HEK293 (cell line): ENCODE results near the gene PODXL2.

Source experiments
- CTCF ChIA-PET: fragments of 350-600 bp; formaldehyde crosslinking; extraction: SDS; loops from one replicate; lab custom pipeline; 2021; ENCODE audit warnings: antibody characterized with exemption; lab: Yijun Ruan, JAX
- POLR2A ChIA-PET: fragments of 300-600 bp; formaldehyde crosslinking; extraction: SDS; loops from one replicate; lab custom pipeline; 2020; ENCODE audit warnings: antibody characterized with exemption, inconsistent platforms; lab: Yijun Ruan, JAX
- H3K27ac ChIP-seq: fragments of 200-500 bp; sonication (Bioruptor generic); 2 replicates; pipeline ENCODE4 v1.5.1; 2014; ENCODE audit warnings: low read depth, low read length, control low read depth, inconsistent platforms; ENCODE audit errors: extremely low read depth
- H3K36me3 ChIP-seq, 2 experiments: fragments of 200-500 bp in 1 of 2; sonication (Bioruptor generic) in 1 of 2; 1 replicate in 1 of 2; 2 replicates in 1 of 2; pipeline ENCODE4 v1.5.1; 2014 to 2017; ENCODE audit warnings: inconsistent platforms in 2 of 2, low read length in 2 of 2; ENCODE audit not compliant: control insufficient read depth in 2 of 2, insufficient read depth in 1 of 2
- H3K4me1 ChIP-seq: fragments of 200-500 bp; sonication (Bioruptor generic); 2 replicates; pipeline ENCODE4 v1.5.1; 2014; ENCODE audit warnings: mild to moderate bottlenecking, low read length, inconsistent platforms; ENCODE audit not compliant: control insufficient read depth, insufficient read depth
- H3K4me3 ChIP-seq: 2 replicates; pipeline ENCODE4 v1.5.1; 2011; ENCODE audit warnings: low read depth, mild to moderate bottlenecking, control low read depth, low read length, moderate library complexity
- H3K9me3 ChIP-seq: fragments of 200-500 bp; sonication (Bioruptor generic); 2 replicates; pipeline ENCODE4 v1.5.1; 2014; ENCODE audit warnings: low read depth, low read length, inconsistent platforms; ENCODE audit not compliant: control insufficient read depth, insufficient read depth
- PRDM1 ChIP-seq: fragments of 450-650 bp; formaldehyde crosslinking; IDR thresholded peaks from 2 replicates; pipeline ENCODE4; 2016; ENCODE audit warnings: missing biosample characterization, missing genetic modification characterization
- SCRT2 ChIP-seq: fragments of 450-650 bp; formaldehyde crosslinking; IDR thresholded peaks from 2 replicates; pipeline ENCODE4 v1.5.1; 2016; ENCODE audit warnings: missing biosample characterization, missing genetic modification characterization
- ZFP3 ChIP-seq: fragments of 450-650 bp; formaldehyde crosslinking; IDR thresholded peaks from 2 replicates; pipeline ENCODE4 v1.5.1; 2016; ENCODE audit warnings: low read depth, missing biosample characterization, missing genetic modification characterization
- ZFP69B ChIP-seq: fragments of 450-650 bp; formaldehyde crosslinking; IDR thresholded peaks from 2 replicates; pipeline ENCODE4 v1.5.1; 2016; ENCODE audit warnings: missing biosample characterization, missing genetic modification characterization
- ZIC2 ChIP-seq: fragments of 450-650 bp; formaldehyde crosslinking; IDR thresholded peaks from 2 replicates; pipeline ENCODE4 v1.5.1; 2016; ENCODE audit warnings: missing biosample characterization, missing genetic modification characterization
- ZNF121 ChIP-seq: fragments of 450-650 bp; formaldehyde crosslinking; IDR thresholded peaks from 2 replicates; pipeline ENCODE4 v1.5.1; 2016; ENCODE audit warnings: missing biosample characterization, missing genetic modification characterization
- ZNF24 ChIP-seq: fragments of 450-650 bp; formaldehyde crosslinking; IDR thresholded peaks from 2 replicates; pipeline ENCODE4 v1.5.1; 2016; ENCODE audit warnings: missing biosample characterization, missing genetic modification characterization
- ZNF362 ChIP-seq: fragments of 450-650 bp; formaldehyde crosslinking; IDR thresholded peaks from 2 replicates; pipeline ENCODE4 v1.5.1; 2016; ENCODE audit warnings: missing biosample characterization, missing genetic modification characterization
- ZNF366 ChIP-seq: fragments of 450-650 bp; formaldehyde crosslinking; conservative IDR thresholded peaks from 2 replicates; pipeline ENCODE4 v1.5.1; 2016; ENCODE audit warnings: missing biosample characterization, missing genetic modification characterization
- ZNF580 ChIP-seq: fragments of 450-650 bp; formaldehyde crosslinking; IDR thresholded peaks from 2 replicates; pipeline ENCODE4 v1.5.1; 2016; ENCODE audit warnings: missing biosample characterization, missing genetic modification characterization
- ZNF76 ChIP-seq: fragments of 450-650 bp; formaldehyde crosslinking; IDR thresholded peaks from 2 replicates; pipeline ENCODE4; 2016; ENCODE audit warnings: low read depth, missing biosample characterization, missing genetic modification characterization, borderline replicate concordance
- TF ChIP-seq, protein P1 (sequence below): fragments of 450-650 bp; formaldehyde crosslinking; IDR thresholded peaks from 2 replicates; pipeline ENCODE4 v1.5.1; 2016; ENCODE audit warnings: missing biosample characterization, missing genetic modification characterization

Gene PODXL2

GRCh38 chr3:127686512-127686894 is 57.5 kb downstream of the PODXL2 start:
- Histone ChIP-seq H3K4me3 (no peak overlapping the region), H3K36me3 (no peaks in the 10 kb centered on the region), H3K9me3 (no peaks in the 10 kb centered on the region), H3K27ac (no peak overlapping the region), H3K4me1 (no peaks in the 10 kb centered on the region)
- TF ChIP-seq ZNF366 (tag by site-specific recombination) = peak; percentile 54
- TF ChIP-seq ZNF362 (tag by site-specific recombination) = no peak
- CTCF ChIA-PET = no interaction called here
- POLR2A ChIA-PET = no interaction called here

GRCh38 chr3:127687228-127687737 is 58.3 kb downstream of the PODXL2 start:
- no peaks in the 10 kb centered on the region for H3K9me3 ChIP-seq
- no peaks in the 10 kb centered on the region for H3K4me1 ChIP-seq
- peak; percentile 82 for TF ChIP-seq ZNF366 (tag by site-specific recombination)
- TF ChIP-seq ZFP3 (tag by site-specific recombination) = no peak
- TF ChIP-seq ZNF580 = 0 out of 2 replicates have a peak, but pooled peaks have one; percentile 10
- TF ChIP-seq PRDM1 (tag by site-specific recombination) = 0 out of 2 replicates have a peak, but pooled peaks have one; percentile 5
- 0 out of 2 replicates have a peak, but pooled peaks have one; percentile 63 for TF ChIP-seq ZNF24
- TF ChIP-seq, protein P1, sequence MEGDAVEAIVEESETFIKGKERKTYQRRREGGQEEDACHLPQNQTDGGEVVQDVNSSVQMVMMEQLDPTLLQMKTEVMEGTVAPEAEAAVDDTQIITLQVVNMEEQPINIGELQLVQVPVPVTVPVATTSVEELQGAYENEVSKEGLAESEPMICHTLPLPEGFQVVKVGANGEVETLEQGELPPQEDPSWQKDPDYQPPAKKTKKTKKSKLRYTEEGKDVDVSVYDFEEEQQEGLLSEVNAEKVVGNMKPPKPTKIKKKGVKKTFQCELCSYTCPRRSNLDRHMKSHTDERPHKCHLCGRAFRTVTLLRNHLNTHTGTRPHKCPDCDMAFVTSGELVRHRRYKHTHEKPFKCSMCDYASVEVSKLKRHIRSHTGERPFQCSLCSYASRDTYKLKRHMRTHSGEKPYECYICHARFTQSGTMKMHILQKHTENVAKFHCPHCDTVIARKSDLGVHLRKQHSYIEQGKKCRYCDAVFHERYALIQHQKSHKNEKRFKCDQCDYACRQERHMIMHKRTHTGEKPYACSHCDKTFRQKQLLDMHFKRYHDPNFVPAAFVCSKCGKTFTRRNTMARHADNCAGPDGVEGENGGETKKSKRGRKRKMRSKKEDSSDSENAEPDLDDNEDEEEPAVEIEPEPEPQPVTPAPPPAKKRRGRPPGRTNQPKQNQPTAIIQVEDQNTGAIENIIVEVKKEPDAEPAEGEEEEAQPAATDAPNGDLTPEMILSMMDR (tag by site-specific recombination) = no peak
- ChIA-PET POLR2A (no interaction called here), CTCF (no interaction called here)
- no peak overlapping the region for H3K4me3 ChIP-seq
- no peak overlapping the region for H3K27ac ChIP-seq
- no peaks in the 10 kb centered on the region for H3K36me3 ChIP-seq

DNA sequence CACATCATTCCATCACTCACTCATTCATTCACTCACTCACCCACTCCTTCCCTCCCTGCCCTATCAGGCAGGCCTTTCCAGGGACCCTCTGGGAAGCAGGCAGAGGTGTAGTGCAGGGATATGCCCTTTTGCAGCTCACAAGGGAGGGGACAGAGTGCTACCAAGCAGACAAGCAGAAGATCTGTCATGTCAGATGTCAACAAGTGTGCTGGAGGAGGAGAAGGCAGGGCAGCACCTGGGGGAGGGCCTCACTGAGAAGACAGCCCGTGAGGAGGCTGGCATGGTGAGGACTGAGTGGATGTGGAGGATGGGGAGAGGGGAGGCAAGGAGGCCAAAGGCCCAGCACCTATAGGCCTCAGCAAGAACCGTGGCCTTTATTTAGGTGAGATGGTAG is 59.0 kb downstream of the PODXL2 start:
- Histone ChIP-seq H3K36me3 (no peaks in the 10 kb centered on the region), H3K4me3 (no peak overlapping the region), H3K27ac (no peak overlapping the region), H3K9me3 (no peaks in the 10 kb centered on the region), H3K4me1 (no peaks in the 10 kb centered on the region)
- ChIA-PET CTCF (interaction anchor here (0.7 kb wide), 1 partner anchor 80 kb away, joined by 3 read pairs; no protein-coding TSS in a partner anchor), POLR2A (no interaction called here)
- TF ChIP-seq SCRT2 (tag by site-specific recombination) (peak; percentile 59), ZFP69B (no peak)

GRCh38 chr3:127688416-127689265 is 59.7 kb downstream of the PODXL2 start:
- POLR2A ChIA-PET = no interaction called here
- CTCF ChIA-PET = interaction anchor here (0.7 kb wide), 1 partner anchor 79 kb away, joined by 3 read pairs; no protein-coding TSS in a partner anchor
- Histone ChIP-seq H3K27ac (no peak overlapping the region), H3K4me1 (no peaks in the 10 kb centered on the region), H3K36me3 (no peaks in the 10 kb centered on the region), H3K4me3 (no peak overlapping the region), H3K9me3 (no peaks in the 10 kb centered on the region)
- no peak for TF ChIP-seq ZNF76
- no peak for TF ChIP-seq ZNF121 (tag by site-specific recombination)
- TF ChIP-seq ZIC2 (tag by site-specific recombination) = peak; percentile 79
